Stimulated activated CD4-positive, alpha-beta T cell treated with anti-CD3 and anti-CD28 coated beads, Interleukin-15, amount 100 ng/mL, for 1 hour (primary cell): ENCODE data around the gene KCNJ3.

Source experiments
- DNase-seq, 2 donors: peaks; one replicate each; pipeline ENCODE4 v3.0.0-alpha.2; 2020; ENCODE audit warnings: low read depth in 1 of 2, low spot score in 1 of 2

Gene KCNJ3, protein sequence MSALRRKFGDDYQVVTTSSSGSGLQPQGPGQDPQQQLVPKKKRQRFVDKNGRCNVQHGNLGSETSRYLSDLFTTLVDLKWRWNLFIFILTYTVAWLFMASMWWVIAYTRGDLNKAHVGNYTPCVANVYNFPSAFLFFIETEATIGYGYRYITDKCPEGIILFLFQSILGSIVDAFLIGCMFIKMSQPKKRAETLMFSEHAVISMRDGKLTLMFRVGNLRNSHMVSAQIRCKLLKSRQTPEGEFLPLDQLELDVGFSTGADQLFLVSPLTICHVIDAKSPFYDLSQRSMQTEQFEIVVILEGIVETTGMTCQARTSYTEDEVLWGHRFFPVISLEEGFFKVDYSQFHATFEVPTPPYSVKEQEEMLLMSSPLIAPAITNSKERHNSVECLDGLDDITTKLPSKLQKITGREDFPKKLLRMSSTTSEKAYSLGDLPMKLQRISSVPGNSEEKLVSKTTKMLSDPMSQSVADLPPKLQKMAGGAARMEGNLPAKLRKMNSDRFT

DNA sequence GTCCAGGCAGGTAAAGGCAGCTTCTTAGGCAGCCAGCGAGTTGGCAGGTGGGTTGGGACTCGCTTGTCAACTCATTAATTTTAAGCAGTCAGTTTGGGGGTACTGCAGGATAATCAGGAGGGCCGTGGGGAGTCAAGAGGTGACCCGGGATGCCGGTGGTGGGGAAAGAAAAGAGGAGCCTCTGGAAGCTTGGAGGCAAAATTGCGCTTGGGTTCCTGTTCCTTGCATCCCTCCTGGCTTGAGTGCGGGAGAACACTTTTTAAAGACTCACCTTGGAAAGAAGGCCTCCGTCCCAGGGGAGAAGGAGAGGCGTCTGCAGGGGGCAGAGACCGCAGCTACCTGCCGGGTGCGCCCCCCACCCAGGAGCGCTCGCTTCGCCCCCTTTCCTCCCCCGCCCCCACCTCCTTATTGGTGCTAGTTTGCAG is at the start of gene KCNJ3:
TSS of gene KCNJ3 (plus strand) at position 400 of the 425 bp plus-strand sequence. CDS start 81 bp downstream, outside the sequence.
- DNase-seq: no peak

DNA sequence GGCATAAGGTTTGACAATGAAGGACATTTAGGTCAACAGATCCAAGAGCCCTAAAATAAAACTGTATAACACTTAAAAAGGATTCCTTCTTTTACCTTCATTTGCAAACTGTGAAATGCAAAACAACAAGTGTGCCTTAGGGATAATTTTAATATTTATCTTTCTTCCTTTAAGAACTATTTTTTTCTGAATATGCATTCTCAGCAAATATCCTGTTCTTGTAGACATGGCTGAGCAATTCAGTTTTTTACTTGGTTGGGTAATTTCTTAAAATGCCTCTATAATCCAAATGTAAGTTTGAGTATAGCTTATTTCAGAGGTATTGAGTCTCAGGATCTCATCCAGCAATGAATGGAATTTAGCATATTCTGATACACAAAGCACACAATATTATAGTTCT is 43.0 kb upstream of the KCNJ3 start:
- no peak for DNase-seq

DNA sequence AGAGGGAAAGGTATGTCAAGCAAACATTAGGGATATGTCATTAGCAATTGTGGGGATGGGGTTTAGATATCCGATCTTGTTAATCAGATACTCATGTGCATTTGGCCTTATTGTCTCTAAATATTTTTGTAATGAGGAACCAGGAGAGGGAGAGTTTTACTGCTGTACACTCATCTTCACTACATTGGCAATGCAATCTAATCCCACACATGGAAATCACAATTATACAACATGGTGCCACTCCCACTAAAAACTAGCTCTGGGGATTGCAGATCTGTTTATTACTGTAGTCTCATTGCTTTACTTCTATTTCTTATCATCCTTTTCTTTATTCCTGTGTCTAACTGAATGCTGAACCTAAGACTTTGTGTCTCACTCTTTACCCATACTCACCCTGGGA is 39.6 kb upstream of the KCNJ3 start:
- no peak for DNase-seq

DNA sequence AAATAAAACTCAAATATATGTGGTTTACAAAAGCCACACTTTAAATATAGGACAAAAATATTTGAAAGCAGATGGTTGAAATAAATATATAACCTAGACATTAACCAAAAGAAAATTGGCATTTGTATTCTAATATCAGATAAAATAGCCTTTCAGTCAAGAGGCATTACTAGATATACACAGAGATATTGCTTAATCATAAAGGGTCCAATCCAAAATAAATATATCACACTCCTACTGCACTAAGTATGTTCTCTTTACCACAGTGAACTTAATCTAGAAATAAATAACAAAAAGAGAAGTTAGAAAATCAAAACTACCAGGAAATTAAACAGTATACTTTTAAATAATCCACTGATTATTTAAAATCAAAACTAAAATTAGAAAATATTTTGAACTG is 34.2 kb upstream of the KCNJ3 start:
- DNase-seq: no peak

DNA sequence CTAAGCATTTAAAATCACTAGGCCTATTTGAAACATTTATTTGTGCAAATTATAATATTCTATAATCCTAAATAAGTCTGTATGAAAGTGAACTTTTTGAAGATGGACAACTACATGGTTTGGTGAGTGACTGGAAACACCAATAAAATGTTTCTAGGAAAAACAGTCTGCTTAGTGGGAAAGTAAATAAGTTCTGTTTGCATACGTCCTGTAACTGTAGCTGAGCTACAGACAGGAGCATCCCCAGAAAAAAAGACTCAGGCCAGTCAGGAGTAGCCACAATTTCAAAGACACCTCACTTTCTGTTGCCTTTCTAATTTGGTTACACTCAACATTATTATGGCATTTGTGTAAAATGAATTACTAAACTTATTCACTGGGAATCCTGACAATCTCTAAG is 28.4 kb upstream of the KCNJ3 start:
- DNase-seq: no peak

DNA sequence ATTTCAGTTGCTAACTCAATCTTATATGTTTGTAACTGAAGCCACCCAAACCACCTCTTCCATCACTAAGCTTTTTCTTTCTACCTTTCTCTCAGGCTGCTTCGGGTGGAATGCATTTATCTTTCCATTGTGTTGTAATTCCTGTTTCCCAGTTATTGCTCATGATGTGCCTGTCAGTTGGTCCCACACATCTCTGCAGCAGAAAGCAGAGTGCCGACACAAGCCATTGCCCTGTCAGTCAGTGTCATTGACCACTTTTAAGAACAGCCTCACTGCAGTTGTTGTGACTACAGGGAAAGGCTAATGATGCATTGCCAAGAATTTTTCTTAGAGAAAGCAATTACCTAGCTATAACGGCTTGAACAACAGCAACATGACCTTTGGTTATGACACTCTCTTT is 24.8 kb upstream of the KCNJ3 start:
- DNase-seq: no peak

DNA sequence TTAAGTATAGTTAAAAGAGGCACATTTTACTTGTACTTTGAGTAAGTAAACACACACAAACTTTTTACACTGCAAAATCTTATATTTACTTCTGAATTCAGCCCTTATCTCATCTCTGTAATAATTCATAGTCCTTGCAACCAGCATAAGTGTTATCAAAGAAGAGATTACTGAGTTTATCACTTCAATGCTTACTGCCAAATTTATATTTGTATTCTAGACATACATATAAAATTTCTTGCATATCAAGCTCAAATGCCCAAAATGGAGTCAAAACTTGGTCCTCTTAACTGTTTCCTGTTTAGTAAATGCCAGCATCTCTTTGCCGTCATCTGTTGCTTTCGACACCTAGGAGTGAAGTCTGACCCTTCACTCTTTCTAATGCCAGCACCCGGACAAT is 21.1 kb upstream of the KCNJ3 start:
- no peak for DNase-seq

DNA sequence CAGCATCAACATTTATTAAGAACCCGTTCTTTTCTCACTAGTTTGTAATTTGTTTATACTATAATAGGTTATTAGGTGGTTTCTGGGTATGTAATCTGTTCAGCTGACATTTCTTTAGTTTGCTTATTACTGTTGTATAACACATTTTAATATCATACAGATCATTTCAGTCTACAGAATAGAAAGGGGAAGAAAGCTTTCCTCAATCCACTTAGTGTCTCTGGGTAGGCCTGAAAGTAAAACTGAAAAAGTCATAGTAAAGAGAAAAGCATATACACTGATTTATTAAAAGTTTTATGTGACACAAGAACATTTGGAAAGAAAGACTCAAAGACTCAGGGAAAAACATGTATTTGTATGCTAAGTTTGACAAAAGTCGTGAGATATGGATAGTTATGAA is 16.8 kb upstream of the KCNJ3 start:
- no peak for DNase-seq

DNA sequence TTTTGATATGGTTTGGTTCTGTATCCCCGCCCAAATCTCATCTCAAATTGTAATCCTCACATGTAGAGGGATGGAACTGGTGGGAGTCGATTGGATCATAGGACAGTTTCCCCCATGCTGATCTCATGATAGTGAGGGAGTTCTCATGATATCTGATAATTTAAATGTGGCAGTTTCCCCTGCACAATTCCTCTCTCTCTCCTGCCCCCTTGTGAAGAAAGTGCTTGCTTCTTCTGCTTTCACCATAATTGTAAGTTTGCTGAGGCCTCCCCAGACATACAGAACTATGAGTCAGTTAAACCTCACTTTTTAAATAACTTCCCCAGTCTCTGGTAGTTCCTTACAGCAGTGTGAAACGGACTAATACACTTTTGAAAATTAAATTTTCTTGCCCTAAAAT is 12.3 kb upstream of the KCNJ3 start:
- DNase-seq: no peak

DNA sequence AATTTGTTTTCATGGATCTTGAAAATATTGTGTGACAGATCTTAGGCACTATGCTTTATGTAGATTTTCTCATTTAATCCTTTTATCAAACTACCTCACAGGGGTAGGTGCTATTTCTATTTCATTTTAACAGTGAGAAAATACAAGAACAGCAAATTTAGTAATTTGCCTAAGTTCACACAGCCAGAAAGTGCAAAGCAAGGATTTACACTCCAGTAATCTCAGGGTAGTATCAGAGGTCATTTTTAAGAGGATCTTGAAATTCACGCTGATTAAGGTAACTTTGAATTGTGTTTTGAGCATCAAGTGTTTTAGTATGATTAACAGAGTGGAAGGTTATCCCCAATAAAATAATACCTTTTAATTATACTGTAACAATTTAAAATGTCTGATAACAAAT is 10.1 kb upstream of the KCNJ3 start:
- no peak for DNase-seq

DNA sequence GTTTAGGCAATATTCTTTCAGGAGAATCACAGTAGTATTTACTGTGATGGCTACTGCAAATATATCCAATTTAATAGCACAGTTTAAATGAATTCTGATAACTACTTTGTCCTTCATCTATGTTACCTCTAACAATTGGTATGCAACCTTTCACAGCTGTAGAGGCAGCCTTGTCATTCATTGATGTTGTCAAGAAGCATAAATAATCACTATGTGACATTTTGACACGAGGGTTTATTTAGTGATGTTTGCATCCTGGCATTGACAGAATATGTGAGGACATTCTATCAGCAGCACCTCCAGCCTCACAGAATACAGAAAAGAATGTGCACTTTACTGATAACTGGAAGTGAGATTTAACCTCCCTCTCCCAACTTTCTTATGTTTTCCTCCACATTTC is 9.3 kb upstream of the KCNJ3 start:
- no peak for DNase-seq

DNA sequence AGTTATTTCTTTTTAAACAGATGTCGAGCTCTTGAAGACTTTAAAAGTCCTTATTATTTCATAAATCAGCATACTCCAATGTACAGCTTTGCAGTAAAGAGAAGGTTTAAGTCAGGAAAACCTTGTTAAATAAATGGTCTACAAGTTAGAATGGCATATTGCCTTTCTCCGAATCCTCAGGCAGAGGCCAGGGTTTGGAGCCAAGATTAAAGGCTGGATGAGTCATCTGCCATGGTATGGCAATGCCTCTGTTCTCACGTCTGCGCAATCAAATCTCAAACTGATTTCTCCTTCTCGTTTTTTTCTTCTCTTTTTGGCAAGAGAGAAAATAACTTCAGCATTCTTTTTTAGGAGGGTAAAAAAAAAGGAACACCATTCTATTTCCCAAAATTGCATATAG is 5.6 kb upstream of the KCNJ3 start:
- DNase-seq: no peak

DNA sequence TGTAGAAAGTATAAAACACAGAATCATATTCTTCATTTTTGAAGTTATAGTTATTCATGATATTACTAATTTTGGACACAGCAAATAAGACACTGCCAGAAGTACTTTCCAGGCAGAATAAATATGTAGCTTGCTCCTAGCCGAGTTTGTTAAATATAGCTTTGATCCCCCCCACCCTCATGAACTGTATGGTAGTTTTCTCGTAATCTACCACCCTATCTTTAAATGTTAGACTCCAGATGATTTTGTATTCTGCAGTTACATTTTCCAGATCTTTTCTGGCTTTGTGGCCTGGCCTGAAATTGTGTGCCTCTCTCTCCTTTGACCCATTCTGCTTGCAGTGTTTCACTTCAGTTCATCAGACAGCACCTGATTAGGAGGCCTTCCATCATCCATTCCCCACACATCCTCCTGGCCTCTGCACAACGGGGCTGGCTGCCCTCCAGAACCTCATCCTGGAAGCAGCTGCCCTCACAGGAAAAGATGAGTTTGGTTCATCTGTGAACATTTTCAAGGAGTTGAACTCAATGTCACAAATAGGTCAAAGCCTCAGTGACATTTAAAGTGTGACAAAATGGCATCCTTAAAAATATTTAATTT is 4.7 kb upstream of the KCNJ3 start:
- no peak for DNase-seq

DNA sequence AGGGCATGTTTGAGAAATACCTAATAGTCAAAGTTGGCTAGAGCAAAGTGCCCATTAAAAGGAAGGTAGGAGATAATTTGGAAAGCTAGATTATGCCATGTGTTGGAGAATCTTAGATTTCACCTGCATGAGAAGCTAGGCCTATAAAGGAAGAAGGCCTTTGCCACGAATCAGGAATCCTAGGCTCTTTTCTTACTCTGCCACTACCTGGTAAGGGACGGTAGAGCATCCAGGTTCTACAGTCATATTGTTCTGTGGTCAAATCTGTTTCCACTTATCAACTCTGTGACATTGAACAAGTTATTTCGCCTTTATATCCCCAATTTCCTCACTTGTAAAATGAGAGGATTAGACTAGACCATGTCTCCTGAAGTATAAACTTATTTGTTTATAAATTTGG is 3.6 kb upstream of the KCNJ3 start:
- DNase-seq: no peak

DNA sequence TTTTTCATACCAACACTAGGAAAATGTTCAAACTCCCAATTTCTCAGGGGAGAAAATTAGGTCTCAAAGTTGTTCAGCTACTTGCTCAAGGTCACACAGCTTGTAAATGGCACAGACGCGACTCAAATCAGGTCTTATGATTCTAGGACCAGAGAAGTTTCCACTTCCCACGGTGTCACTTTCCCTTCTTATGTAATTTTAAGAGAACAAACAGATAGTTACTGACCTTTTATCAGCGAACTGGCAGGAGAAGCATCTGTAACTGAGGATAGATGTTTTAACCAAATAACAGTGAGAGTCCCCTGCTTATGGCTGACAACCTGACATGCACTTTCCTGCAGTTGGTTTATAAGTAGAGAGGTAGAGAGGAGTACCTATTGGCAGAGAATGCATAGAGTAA is 2.1 kb upstream of the KCNJ3 start:
- DNase-seq: no peak

DNA sequence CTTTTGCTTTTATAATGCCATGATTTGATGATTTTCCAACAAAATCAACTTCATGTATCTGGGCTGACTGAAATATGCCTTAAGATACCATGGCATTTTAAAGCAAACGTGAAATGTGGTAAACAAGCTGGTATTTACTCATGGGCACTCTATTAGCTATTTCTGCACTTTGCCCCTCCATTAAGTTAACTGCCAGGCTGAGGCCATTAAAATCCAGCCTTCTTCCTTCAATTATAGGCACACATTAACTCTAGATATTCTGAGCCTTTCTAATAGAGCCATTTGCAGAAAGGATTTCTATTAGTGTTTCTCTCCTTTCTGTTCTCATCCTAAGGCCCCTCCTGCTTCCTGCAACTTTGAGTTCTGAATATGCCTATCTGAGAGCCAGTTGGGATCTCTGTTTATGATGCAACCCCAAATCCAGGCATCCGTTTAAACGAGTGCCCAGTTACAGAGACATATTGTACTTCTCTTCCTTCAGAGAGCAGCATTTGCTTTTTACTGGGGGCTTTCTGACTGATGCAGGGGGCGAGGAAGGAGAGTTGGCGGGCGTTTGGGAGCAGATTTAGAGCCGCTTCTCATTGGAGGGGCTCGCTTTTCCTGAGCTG is 1.6 kb upstream of the KCNJ3 start:
- DNase-seq: no peak

DNA sequence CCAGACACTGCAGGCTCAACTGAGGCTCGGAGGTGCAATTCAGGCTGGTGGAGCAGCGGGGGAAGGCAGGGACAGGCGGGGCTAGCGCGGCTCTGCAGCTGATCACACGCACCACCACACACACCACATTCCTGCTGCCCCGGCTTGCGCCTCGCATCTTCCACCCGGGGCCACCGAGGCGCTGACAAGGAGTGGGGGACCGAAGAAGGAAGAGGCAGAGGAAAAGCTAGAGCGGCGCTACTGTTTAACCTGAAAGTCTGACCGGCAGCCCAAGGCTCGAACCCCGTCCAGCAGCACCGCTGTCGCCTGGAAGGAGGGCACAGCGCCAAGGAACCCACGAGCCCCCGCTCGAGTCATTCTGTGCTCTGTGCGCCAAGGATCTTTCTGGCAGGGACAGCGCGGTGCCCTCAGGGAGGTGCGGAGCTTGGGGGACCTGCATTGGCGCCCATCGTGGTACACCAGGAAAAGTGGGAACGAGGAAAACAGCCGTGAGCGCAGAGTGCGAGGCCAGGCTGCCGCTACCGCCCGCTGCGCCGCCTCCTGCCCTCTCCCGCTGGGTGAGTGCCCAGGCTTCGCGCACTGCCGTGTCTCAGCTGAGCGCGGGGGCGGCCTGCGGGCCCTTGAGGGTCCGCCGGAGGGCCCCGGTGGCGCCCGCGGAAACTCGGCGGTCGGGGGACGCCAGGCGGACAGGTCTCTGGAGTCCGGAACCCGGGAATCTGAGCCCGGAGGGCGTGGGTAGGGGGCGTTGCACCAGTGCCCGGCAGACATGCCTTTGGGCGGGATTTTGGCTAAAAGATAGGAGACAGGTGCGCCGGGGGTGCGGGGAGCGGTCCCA is 860 bp upstream of the KCNJ3 start:
- no peak for DNase-seq

DNA sequence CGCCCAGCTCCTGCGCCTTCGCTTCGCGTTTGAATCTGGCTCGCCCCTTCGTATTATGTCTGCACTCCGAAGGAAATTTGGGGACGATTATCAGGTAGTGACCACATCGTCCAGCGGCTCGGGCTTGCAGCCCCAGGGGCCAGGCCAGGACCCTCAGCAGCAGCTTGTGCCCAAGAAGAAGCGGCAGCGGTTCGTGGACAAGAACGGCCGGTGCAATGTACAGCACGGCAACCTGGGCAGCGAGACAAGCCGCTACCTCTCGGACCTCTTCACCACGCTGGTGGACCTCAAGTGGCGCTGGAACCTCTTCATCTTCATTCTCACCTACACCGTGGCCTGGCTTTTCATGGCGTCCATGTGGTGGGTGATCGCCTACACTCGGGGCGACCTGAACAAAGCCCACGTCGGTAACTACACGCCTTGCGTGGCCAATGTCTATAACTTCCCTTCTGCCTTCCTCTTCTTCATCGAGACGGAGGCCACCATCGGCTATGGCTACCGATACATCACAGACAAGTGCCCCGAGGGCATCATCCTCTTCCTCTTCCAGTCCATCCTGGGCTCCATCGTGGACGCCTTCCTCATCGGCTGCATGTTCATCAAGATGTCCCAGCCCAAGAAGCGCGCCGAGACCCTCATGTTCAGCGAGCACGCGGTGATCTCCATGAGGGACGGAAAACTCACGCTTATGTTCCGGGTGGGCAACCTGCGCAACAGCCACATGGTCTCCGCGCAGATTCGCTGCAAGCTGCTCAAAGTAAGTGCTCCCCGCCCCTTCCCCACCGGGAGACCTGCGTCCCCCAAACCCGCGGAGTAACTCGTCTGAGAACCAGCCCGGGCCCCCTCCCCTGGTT is 453 bp downstream of the KCNJ3 start:
- DNase-seq: no peak

DNA sequence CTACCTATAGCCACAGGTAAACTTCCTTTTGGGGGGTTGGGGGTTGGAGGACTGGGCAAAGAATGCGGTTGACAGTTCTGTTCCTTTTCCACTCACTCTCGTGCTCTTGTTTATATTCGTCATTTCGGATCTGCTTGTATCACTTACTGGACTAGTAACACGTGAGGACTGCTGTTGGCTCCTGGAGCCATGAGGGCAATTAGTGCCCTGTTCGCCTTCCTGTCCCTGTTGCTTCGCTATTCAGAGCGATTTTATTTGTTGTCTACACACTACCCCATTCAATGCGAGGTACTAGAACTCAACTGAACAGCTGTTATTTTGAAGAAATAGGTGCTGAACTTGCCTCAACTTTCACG is 1.1 kb downstream of the KCNJ3 start:
- DNase-seq: no peak

DNA sequence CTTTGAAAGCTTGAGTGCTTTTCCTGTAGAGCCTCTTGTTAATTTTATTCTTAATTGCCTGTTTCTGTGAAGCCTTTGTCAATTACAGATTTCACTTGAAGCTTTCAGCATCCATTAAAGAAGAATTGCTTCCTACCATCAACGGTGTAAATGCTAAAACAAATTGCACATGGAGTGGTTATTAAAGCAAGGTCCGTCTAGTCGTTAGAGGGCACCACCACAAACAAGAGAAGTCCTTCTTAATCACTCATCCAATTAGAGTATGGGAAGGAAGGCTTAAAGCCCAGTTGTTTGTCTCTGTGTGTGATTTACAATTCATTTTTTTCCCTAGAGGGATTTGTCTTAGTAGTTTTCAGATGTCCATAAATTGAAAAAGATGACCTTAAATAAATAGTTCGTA is 1.6 kb downstream of the KCNJ3 start:
- no peak for DNase-seq

DNA sequence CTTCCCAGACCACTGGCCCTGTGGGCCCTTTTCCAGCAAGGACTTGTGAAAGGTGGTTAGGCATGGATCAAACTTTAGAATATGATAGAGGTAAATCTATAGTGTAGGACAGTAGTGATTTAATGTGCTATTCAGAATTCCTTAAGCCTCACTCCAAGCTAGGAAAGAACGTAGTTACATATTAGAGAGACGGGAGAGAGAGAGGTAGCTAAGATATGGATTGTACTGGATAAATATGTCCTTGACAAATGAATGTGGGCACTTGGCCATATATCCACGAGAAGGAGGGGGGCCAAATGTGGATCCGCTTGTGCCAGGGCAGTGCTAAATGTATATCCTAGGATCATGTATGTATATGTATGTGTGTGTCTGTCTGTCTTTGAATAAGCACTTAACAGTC is 6.5 kb downstream of the KCNJ3 start:
- DNase-seq: no peak
